PC-3 (cell line): ENCODE measurements around the gene TMED9. TPM values are rescaled to one million over a fixed set of nuclear protein-coding genes. Genes with fewer than 3 reads are reported as not detected.
A peak's percentile ranks its signal among the peaks of the same experiment; 100 is the strongest.

Experiments used
- ATAC-seq: fragments of 200-7000 bp; cut with Tn5 transposase; 2 replicates; pipeline ENCODE4 v1.9.1; 2020; ENCODE audit warnings: mild to moderate bottlenecking, moderate library complexity
- Bru-seq: library from RNA; stranded (reverse); fragments of 400-500 nt; gene quantifications from one replicate; lab custom pipeline; 2021; lab: Mats Ljungman, UMichigan
- BruChase-seq, 2 experiments: library from RNA; stranded (reverse); fragments of 400-500 nt; gene quantifications; one replicate each; lab custom pipeline; 2021; lab: Mats Ljungman, UMichigan
- BruUV-seq: library from RNA; stranded (reverse); fragments of 400-500 nt; replicated peaks from 2 replicates; lab custom pipeline; 2021; lab: Mats Ljungman, UMichigan
- CTCF ChIA-PET: fragments of 300-600 bp; sonication (Branson Sonifier 250); formaldehyde crosslinking; loops from one replicate; lab custom pipeline; 2022; ENCODE audit warnings: antibody characterized with exemption; lab: Charles Lee
- POLR2A ChIA-PET: fragments of 300-600 bp; sonication (Branson Sonifier 250); formaldehyde crosslinking; loops from one replicate; lab custom pipeline; 2022; ENCODE audit warnings: antibody characterized with exemption; ENCODE audit not compliant: unreplicated experiment; lab: Charles Lee
- DNase-seq: peaks from one replicate; pipeline ENCODE4 v3.0.0-alpha.2; 2015
- H2AFZ ChIP-seq: fragments of 300-600 bp; sonication (generic); 2 replicates; pipeline ENCODE4 v1.6.0; 2016; ENCODE audit warnings: antibody characterized with exemption, low read length
- H3F3A ChIP-seq: fragments of 300-600 bp; sonication (generic); one replicate; pipeline ENCODE4 v1.6.0; 2017; ENCODE audit warnings: antibody characterized with exemption, low read length, control low read depth, mild to moderate bottlenecking; ENCODE audit not compliant: unreplicated experiment
- H3K27ac ChIP-seq: fragments of 300-600 bp; sonication (generic); 2 replicates; pipeline ENCODE4 v1.5.1; 2016; ENCODE audit warnings: mild to moderate bottlenecking, low read length
- H3K27me3 ChIP-seq: fragments of 300-600 bp; sonication (generic); 2 replicates; pipeline ENCODE4 v1.6.1; 2016; ENCODE audit warnings: low read length, mixed read lengths
- H3K36me3 ChIP-seq: fragments of 300-600 bp; sonication (generic); 2 replicates; pipeline ENCODE4 v1.6.1; 2016; ENCODE audit warnings: low read depth, mixed run types, low read length, mixed read lengths
- H3K4me1 ChIP-seq: fragments of 300-600 bp; sonication (generic); 2 replicates; pipeline ENCODE4 v1.5.1; 2016; ENCODE audit warnings: low read length; ENCODE audit not compliant: insufficient read depth
- H3K4me2 ChIP-seq: fragments of 300-600 bp; sonication (generic); 2 replicates; pipeline ENCODE4 v1.6.0; 2016; ENCODE audit warnings: low read length
- H3K4me3 ChIP-seq: fragments of 300-600 bp; sonication (generic); 2 replicates; pipeline ENCODE4 v1.5.1; 2016; ENCODE audit warnings: mild to moderate bottlenecking, low read length, mixed read lengths
- H3K79me2 ChIP-seq: fragments of 300-600 bp; sonication (generic); 2 replicates; pipeline ENCODE4 v1.6.1; 2017; ENCODE audit warnings: low read length, mixed read lengths
- H3K9ac ChIP-seq: fragments of 300-600 bp; sonication (generic); 2 replicates; pipeline ENCODE4 v1.6.0; 2016; ENCODE audit warnings: mild to moderate bottlenecking, low read length
- H3K9me2 ChIP-seq: fragments of 300-600 bp; sonication (generic); replicated peaks from 2 replicates; pipeline ENCODE4 v1.6.1; 2016; ENCODE audit warnings: mixed run types, low read length, mixed read lengths
- H3K9me3 ChIP-seq: fragments of 300-600 bp; sonication (generic); 2 replicates; pipeline ENCODE4 v1.6.1; 2016; ENCODE audit warnings: low read length, mixed read lengths
- H4K20me1 ChIP-seq: fragments of 300-600 bp; sonication (generic); 2 replicates; pipeline ENCODE4 v1.6.1; 2016; ENCODE audit warnings: low read length, mixed read lengths
- CTCF ChIP-seq: fragments of 300-600 bp; sonication (generic); conservative IDR thresholded peaks from 2 replicates; pipeline ENCODE4 v1.5.1; 2017; ENCODE audit warnings: antibody characterized with exemption, low read depth, mild to moderate bottlenecking, low read length
- EZH2 ChIP-seq: fragments of 300-600 bp; sonication (generic); IDR thresholded peaks from one replicate; pipeline ENCODE4 v1.6.1; 2017; ENCODE audit warnings: antibody characterized with exemption, mild to moderate bottlenecking, low read length; ENCODE audit not compliant: unreplicated experiment
- EZH2phosphoT487 ChIP-seq: fragments of 300-600 bp; sonication (generic); IDR thresholded peaks from 2 replicates; pipeline ENCODE4 v1.6.1; 2018; ENCODE audit warnings: mild to moderate bottlenecking, antibody characterized with exemption, low read length, borderline replicate concordance
- intact Hi-C: fragments of 100-400 bp; cut with micrococcal nuclease; formaldehyde crosslinking; loops from 2 replicates; pipeline ENCODE4 v1.9.0; 2023
- long read RNA-seq: library from polyadenylated mRNA; unstranded; transcript quantifications from one replicate; pipeline ENCODE4 v2.0.0, GENCODE V29; 2021; ENCODE audit not compliant: unreplicated experiment
- total RNA-seq: library from RNA; depleted of rRNA; stranded (reverse); fragments of >200 nt; gene quantifications from 2 replicates; pipeline ENCODE4 v1.2.3, GENCODE V29; 2014; rRNA removed

The TMED9 gene
- total RNA-seq (217 and 261 TPM in 2 replicates), Bru-seq, nascent RNA (percentile 98 among the genes with signal in this experiment), BruChase-seq, experiment 1, labeled RNA remaining after a 6-hour chase (percentile 99 among the genes with signal in this experiment), BruChase-seq, experiment 2, labeled RNA remaining after a 2-hour chase (percentile 97 among the genes with signal in this experiment)
- long read RNA-seq, transcript TMED9-201 (5 exons, 1,473 nt), result major isoform, 341 of 393 reads
- long read RNA-seq, partial matches to known transcripts, result 40 of 393 reads
- long read RNA-seq, other reads (novel, unspliced or antisense), result 4 of 393 reads

DNA sequence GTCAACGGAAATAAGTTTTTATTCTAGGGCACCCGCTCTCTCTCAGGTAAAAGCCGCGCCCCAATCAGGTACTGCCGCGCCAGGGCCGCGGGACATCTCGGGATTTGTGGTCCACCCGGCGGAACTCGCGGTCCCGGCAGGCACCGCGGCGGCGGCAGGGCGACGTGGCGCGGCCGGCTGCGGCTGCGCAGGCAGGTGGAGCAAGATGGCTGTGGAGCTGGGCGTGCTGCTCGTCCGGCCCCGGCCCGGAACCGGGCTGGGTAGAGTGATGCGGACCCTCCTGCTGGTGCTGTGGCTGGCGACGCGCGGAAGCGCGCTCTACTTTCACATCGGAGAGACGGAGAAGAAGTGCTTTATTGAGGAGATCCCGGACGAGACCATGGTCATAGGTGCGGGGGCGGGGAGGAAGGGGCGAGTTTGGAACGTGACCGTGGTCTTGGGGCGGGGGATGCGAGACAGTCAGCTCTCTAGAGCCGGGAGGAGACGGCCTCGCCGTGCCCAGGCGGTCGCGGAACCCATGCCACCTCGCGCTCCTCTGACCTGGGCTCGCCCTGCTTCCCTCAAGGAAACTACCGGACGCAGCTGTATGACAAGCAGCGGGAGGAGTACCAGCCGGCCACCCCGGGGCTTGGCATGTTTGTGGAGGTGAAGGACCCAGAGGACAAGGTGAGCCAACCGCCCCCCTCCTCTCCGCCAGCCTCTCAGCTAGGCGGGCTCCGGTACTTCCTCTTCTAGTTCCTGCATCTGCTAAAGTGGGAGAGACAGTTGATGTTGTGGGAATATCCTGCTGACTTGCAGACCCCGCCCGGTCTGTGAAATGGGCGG, at the start of gene TMED9:
TSS of gene TMED9 (plus strand) at position 194 of the 825 bp plus-strand sequence. CDS start at position 206, 12 bp downstream.
- Histone ChIP-seq H3K4me2 (peak within 1 kb of the TSS; percentile 80), H3K36me3 (peaks cover 36% of the 10 kb centered on the region), H3K4me1 (peaks cover 14% of the 10 kb centered on the region), H3K79me2 (peaks cover 21% of the 10 kb centered on the region), H2AFZ (peak within 1 kb of the TSS; percentile 96), H4K20me1 (0 out of 2 replicates have a peak, but pooled peaks cover 7% of the 10 kb centered on the region), H3K9me3 (no peaks in the 10 kb centered on the region), H3K27me3 (peaks cover 4% of the 10 kb centered on the region; the same call in 1 of the 2 replicates), H3K9me2 (no peaks in the 10 kb centered on the region), H3F3A (no peaks in the 10 kb centered on the region), H3K4me3 (peak within 1 kb of the TSS; percentile 90), H3K9ac (peak within 1 kb of the TSS; percentile 94), H3K27ac (peak within 1 kb of the TSS; percentile 33)
- ATAC-seq, result peak; percentile 97
- POLR2A ChIA-PET, result interaction anchor here (0.6 to 1.0 kb wide), 2 partner anchors 46 to 54 kb away, joined by 3 to 5 read pairs; no protein-coding TSS in a partner anchor
- CTCF ChIA-PET, result no interaction called here
- peak; percentile 91 for DNase-seq
- TSS peak; percentile 53 for BruUV-seq
- intact Hi-C loops, result loop anchor here (2.0 kb wide), 1 partner anchor 37 kb away; the partner anchor contains the start of gene FAM193B
- TF ChIP-seq EZH2phosphoT487, result no peak
- TF ChIP-seq EZH2, result no peak

DNA sequence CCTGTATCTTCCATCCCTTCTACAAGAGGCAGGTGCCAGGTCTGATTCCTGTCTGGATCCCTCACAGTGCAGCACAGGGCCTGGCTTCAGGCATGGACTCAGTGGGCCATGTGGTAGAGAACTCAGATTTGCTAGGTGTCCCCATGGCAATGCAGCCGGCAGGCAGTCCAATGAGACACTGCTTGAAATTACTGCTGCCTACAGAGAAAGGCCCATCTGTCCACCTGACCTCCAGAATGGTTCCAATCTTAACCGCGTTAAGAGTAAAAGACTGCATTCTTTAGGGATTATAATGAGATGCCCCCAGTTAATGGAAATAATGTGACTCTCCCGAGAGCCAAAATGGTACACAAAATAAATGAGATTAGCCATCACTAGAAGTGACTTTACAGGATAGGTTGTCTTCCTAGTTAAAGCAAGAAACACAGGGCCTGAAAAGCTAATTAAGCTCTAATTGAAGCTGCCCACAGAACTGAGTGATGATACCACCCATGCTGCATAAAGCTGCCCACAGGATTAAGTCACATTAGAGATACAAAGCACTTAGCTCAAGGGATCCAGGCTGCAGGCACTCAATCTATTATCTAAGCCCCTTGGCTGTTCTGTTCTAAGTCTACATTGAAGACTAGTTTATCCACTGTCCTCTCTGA, 49.1 kb upstream of the TMED9 start:
- H3F3A ChIP-seq, result peaks cover 20% of the 10 kb centered on the region
- TF ChIP-seq EZH2 (no peak), EZH2phosphoT487 (no peak), CTCF (no peak)
- no peaks in the 10 kb centered on the region for H3K9me2 ChIP-seq
- no peak overlapping the region for H3K4me2 ChIP-seq
- no peak overlapping the region for H2AFZ ChIP-seq
- H3K79me2 ChIP-seq, result peaks cover 64% of the 10 kb centered on the region
- no peak overlapping the region for H3K9ac ChIP-seq
- peaks cover 13% of the 10 kb centered on the region; the same call in 1 of the 2 replicates for H3K36me3 ChIP-seq
- no peaks in the 10 kb centered on the region for H3K9me3 ChIP-seq
- no peak overlapping the region for H3K27ac ChIP-seq
- no peak overlapping the region for H3K4me3 ChIP-seq
- POLR2A ChIA-PET, result no interaction called here
- CTCF ChIA-PET, result no interaction called here
- DNase-seq (no peak), ATAC-seq (no peak)
- intact Hi-C loops, result no loop called here
- BruUV-seq, result no TSS peak
- H4K20me1 ChIP-seq, result peaks cover 16% of the 10 kb centered on the region
- peaks cover 25% of the 10 kb centered on the region for H3K4me1 ChIP-seq
- H3K27me3 ChIP-seq, result no peaks in the 10 kb centered on the region
